ENCODE results near the gene PCSK6.
A peak's percentile ranks its signal among the peaks of the same experiment; 100 is the strongest.

Gene PCSK6

DNA sequence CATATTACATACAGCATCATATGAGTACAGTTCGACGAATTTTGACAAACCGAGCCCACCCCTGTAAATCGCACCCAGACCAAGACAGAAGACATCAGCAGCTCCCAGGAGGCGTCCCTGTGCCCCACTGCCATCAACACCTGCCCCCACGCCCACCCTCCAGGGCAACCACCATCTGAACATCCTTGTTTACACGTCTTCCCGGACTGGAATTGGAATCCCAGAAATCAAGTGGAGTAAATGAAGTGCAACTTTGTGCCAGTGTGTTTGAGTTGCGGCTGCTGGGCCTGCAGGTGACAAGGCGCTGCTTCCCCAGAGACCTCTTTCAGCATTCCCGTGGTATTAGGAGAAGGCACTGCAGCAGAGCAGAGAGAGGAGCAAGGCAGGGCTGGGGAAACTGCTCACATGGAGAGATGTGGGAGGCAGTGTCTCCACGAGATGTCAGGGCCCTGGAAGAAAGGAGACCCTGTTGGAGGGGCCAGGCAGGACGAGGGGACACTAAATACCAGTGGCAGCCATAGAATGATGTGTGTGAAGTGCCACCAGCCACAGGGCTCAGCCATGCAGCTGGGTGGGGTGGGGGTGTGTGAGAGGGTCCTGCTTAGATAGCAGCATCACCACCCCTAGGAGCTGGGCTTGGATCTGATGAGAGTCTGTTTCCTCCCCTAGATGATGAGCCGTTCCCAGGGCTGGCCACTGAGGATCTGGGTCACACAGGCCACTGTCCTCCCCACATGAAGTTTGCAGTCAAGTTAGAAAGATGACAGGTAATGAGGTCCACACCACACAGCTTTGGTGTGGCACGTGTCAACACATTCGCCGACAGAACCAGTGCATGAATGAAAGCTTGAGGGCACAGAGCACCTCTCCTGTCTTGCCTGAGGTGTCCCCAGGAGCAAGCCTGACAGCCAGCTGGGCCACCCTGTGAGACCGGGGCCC, 33.4 kb upstream of the PCSK6 start:
- no peak for DNase-seq

DNA sequence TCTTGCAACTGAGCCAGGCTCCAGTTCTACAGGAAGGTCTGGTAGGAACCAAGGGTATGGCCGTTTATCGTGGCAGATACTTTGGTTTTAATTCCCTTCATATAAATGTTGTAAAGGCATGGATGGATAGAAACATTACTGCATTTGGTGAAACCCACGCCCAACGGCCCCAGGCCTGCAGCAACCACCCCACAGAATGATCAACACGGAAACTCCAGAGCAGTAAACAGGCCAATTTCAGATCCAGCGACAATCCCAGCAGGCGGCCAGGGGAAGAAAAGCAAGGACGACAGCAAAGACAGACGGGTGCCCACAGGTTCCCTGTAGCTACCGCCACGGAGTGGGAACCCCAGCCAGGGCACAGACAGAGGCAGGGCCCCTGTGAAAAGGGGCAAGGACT, 32.6 kb upstream of the PCSK6 start:
- no peak for DNase-seq

DNA sequence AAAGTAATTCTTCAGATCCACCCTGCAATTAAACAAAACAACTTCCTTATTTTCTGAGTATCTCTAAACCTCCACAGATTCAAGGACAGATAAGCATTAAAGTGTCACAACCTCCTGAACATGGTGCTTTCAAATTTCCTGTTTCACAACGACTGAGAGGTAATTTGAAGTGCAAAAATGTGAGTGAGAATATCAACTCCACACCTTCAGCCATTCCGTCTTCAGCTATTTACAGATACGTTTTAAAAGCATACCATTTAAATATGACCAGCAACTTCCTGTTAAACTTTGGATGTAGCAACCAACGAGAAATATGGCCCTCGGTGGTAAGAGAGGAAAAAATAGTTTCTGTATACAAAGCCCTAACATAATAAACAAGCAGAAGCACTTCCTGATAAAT, 32.1 kb upstream of the PCSK6 start:
- DNase-seq: no peak

DNA sequence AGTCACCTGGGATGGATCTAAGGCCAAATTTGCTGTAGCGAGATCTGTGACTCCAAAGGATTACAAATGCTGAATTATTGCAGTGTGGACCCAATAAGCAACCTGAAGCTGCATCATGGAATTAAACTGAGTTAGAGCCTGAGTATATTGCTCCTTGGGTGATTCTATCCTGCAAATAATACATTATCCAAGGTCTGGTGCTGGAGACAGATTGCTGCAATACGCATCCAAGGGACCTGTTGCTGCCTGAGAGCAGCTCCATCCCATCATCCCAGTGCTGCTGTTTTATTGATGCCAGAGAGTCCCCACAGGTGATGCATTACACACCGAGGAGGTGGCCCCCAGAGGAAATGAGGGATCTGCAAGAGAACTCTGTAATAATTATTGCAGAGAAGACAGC, 31.6 kb upstream of the PCSK6 start:
- no peak for DNase-seq

DNA sequence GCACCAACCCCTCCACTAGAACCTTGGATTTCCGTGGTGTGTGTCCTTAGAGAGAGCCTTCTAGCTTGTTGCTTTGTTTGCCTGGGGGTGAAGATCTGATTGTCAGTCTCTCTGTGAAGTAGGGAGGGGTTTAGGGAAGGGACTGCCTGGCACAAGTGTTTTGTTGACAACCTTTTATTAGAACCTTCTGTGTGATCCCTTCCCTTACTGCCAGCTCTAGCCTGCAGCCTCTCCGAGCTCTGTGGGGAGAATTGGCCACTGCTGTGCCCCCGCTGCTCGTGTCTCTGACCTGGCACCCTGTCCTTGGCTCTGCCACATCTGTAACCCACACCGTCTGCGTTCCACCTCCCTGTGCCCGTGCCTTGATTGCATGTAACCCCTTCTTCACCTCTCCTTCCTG, 30.9 kb upstream of the PCSK6 start:
- no peak for DNase-seq

DNA sequence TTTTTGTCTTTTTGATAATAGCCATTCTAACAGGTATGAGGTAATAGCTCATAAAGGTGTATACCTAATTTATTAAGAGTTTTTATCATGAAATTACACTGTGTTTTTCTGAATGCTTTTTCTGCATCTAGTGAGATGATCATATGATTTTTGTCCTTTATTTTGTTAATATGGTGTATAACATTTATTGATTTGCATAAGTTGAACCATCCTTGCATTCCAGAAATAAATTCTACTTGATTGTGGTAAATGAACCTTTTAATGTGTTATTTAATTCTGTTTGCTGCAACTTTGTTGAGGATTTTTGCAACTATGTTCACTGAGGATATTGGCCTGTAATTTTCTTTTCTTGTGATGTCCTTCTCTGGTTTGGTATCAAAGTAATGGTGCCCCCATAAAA, 28.0 kb upstream of the PCSK6 start:
- DNase-seq: no peak

DNA sequence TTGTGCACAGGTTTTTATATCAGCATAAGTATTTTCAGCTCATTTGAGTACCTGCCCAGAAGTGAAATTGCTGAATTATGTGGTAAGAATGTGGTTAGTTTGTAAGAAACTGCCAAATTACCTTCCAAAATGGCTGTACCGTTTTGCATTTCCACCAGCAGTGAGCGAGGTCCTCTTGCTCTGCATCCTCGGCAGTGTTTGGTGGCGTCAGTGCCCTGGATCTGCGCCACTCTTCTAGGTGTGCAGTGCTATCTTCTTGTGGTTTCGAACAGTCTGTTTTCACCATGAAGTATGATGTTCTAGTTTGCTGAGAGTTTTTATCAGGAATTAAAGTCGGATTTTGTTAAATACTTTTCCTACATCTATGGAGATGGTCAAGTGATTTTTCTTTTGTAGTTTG, 24.8 kb upstream of the PCSK6 start:
- DNase-seq: no peak

DNA sequence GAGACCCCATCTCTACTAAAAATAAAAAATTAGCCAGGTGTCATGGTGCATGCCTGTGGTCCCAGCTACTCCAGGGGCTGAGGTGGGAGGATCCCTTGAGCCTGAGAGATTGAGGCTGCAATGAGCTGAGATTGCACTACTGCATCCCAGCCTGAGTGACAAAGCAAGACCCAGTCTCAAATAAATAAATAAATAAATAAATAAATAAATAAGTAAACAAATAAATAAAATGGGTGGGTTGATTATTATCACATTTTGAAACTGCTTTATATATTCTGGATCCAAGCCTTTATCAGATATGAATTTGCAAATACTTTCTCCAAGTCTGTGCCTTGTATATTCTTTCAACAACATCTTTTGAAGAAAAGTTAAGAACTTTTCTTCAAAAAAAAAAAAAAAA, 22.2 kb upstream of the PCSK6 start:
- DNase-seq: no peak

DNA sequence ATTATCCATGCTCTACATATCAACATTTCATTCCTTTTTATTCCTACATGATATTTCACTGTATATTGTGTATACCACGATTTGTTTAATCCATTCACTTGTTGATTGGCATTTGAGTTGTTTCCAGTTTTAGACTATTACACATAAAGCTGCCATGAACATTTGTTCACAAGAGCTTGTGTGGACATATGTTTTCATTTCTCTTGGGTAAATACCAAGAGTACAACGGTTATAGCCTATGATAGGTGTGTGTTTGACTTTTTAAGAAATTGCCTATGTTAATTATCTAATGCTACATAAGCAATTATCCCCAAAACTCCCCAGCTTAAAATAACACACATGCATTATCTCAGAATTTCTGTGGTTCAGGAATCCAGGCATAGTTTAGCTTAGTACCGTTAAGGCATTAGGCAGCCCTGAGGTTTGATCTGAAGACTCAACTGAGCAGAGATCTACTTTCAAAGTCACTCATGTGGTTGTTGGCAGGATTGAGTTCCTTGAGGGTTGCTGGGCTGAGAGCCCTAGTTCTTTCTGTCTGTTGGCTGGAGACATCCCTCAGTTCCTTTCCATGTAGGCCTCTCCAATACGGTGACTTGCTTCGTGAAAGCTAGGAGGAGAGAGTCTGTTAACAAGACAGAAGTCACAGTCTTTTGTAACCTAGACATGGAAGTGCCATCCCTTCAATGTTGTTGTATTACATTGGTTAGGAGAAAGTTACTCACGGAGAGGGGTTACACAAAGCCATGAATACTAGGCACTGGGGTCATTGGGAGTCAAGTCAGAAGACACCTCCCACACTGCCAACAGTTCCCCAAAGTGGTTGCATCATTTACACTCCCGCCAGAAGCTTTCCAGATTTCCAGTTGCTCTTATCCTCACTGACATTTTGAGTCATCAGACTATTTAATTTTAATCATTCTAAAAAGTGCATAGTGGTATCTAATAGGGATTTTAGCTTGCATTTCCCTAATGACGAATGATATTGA, 21.0 kb upstream of the PCSK6 start:
- no peak for DNase-seq

DNA sequence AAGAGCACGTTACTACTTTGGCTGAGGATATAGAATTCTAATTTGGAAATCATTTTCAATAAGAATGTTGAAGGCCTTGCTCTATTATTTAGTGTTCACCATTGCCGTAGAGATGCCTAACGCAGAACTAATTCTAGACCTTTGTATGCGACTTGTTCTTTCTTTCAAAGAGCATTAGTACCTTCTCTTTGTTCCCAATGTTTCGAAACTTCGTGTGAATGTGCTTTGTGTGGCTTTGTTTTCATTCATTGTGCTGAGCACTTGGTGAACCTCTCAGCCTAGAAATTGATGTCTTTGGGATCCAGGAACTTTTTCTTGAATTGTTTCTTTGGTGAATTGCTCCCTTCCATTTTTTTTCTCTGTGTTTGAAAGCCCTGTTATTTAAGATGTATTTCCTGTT, 19.8 kb upstream of the PCSK6 start:
- DNase-seq: no peak

DNA sequence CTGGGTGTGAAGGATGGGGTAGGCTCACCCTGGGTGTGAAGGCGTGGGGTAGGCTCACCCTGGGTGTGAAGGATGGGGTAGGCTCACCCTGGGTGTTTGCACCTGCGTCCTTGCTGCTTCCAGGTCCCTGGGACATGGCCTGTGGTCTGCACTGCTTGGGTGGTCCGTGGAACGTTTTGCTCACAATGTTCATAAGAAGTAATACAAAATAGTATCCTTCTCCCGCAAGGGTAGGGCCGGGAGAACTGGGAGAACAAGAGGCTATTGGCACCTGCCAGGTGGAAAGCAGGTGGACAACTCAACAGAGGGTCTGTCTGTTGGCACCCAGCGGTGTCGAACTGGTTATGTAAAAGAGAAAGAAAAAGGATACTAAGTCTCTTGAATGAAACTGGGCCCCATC, 17.0 kb upstream of the PCSK6 start:
- no peak for DNase-seq

DNA sequence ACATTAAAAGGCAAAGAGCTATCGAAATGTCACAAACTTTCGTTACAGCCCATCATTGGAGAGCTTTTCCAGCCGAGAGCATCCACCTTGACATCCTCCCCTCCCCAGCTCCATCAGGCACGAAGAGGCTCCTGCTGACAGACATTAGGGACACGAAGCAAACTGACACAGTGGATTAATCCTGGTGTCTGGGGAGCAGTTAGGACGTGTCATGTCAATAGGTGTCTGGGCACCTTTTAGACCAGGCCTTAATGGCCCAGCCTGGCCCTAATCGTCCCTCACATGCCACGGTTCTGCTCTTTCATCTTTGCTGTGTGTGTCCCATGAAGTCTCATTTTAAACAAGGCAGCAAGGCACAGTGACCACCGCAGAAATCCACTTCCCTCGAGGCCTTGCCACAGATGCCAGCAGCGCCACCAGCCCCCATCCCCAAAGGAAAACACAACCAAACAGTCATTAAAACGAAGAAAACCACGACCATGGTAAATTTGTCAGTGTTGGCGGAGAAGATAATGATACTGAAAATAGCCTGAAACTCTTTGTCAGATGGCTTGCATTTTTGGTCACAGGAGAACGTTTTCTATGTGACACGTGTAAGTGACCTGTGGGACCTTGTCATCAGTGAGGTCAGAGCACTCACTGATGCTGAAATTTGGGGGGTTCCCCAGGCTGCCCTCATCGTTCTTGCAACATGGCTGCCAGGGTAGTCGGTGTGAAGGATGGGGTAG, 16.3 kb upstream of the PCSK6 start:
- no peak for DNase-seq

DNA sequence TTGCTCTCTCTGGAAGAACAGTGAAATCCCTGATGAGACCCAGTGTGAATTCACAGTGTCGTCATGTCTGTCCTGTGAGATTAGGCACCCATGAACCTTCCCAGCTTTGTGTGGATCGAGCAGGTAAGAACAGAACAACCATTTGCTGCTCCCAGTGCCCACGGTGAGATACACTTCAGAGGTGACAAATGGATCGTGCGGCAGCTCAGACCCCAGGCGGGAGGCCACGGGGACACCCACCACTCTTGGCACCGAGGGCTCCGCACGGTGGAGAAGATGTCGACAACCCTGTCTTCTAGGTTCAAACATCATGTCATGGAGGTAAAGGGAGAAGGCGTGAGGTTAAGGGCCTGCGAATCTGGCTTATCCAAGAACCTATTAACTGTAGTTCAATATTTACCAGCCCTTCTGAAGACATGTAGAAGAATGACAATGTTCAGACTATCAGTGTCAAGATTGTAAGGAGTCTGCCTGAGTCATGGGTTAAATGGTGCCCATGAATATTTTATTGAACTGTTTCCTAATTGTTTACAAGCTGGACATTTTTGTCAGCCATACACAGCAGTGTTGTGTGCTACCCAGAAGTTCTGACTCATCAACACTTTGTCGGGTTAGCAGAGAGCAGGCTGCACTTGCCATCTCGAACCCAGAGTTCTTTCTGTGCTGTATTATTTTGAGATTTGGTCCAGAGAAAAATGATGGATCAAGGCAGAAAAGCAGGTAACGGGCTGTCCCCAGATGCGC, 15.5 kb upstream of the PCSK6 start:
- no peak for DNase-seq

DNA sequence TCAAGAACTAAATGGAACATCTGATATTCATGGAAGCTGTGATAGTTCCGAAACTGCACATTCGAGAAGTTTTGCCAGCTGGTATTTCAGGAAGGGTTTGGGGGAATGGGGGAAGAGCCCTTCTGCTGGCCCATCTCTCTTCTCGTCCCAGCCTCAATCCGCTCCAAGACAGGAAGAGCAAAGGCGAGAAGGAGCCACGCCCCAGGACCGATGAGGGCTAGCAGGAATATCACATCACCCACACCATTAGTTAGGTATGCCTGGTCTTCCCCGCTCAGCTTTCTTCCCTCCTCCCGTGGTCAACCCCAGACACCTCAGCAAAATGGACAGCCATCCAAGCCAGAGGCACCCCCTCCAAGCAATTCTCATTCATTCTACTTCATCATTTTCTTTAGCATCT, 14.9 kb upstream of the PCSK6 start:
- DNase-seq: no peak

DNA sequence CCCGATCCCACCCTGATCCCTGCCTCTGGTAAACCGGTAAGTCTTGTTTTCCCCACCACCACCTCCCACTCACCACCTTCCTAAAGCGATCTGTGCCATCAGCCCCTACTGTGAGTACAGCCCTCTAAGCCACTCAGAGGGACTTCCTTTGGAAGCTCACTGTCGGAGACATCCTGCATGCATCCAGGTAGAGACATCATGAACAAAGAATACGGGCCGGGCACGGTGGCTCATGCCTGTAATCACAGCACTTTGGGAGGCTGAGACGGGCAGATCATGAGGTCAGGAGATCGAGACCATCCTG, 13.7 kb upstream of the PCSK6 start:
- no peak for DNase-seq

DNA sequence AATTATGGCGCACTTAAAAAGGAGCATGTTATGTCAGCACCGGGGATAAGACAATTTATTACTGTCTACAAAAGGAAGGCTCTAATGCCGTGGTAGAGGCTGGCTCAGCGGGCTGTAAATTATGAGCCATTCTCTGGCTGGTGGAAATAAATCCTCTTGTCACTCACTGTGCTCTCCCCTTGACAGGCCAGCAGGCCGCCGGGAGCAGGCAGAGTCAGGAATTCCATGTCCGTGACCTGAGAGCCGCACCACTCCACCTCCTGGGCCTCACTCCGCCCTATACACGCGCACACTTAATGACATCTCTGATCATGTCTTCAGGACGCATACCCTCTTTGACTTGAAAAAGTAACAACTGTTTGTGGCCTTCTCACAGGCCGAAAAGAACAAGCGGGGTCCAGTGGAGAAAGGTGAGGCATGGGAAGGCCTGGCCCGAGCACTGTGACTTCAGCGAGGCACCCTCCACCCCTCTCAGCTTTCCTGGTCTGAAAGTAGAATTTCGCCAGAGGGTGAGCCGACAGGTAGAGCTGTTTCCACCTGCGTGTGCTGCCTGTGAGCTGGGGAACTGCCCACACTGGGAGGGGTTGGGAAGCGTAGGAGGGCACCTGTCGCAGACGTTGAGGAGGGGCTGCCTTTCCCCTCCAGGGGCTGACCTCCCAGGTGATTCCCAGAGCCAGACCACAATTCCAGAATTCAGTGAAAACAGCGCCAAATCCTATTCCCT, 13.2 kb upstream of the PCSK6 start:
- peak; percentile 50 for DNase-seq

DNA sequence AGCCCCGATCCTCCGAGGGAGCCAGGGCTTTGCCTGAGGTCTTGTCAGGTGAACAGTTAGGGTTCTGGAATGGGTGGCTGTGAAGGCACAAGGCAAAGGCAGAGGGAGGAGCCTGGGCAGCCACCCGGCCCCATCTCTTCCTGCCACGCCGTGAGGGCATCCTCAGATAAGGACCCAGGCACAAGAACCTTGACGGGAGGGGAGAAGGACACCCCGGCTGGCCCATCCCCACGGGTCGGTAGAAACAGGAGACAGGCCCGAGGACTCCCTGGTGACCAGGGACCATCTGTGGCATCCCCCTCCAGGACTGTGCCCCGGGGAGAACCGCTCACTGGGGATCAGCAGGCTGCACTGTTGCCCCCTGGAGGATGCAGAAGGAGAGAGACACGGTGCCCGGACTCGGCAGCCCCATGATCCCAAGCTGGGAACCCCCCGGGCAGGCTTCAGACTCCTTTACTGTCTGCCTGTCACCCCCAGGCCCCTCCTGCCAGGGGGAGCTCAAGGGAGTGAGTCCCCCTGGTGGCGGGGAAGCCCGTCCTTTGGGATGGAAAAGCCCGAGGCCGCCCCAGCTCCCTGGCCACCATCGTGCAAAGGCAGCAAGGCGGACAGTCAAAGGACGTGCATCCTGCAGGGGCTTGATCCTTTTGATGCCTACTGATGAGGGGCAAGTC, 12.3 kb upstream of the PCSK6 start:
- DNase-seq: peak; percentile 78

DNA sequence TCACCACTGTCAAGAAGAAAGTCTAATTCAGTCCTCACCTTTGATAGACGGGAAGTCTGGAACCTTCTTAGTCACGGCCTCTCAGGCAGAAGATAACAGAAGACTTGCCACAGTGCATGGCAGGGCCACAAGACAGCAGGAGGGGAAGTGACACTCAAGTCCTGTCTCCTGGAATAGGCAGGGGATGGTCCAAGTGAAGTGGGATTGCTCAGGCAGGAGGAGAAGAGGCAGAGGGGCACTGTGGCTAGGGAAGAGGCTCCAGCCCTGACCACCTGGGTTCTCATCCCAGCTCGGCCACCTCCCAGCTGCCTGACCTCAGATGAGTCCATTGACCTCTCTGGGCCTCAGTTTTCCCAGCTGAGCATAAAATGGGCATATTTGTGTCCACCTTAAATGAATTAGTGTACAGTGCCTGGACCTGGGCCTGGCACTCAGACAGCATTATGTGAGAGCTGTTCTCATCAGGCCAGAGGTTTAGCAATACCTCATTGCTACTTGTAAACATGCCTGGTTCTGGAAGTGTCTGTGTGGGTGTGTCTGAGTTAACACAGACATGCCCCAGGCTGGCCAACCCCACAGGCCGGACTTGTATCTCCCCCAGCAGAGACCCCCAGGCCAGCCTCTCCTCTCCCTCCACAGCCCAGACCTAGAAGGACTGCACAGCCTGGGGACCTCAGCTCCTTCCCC, 11.5 kb upstream of the PCSK6 start:
- DNase-seq: no peak

DNA sequence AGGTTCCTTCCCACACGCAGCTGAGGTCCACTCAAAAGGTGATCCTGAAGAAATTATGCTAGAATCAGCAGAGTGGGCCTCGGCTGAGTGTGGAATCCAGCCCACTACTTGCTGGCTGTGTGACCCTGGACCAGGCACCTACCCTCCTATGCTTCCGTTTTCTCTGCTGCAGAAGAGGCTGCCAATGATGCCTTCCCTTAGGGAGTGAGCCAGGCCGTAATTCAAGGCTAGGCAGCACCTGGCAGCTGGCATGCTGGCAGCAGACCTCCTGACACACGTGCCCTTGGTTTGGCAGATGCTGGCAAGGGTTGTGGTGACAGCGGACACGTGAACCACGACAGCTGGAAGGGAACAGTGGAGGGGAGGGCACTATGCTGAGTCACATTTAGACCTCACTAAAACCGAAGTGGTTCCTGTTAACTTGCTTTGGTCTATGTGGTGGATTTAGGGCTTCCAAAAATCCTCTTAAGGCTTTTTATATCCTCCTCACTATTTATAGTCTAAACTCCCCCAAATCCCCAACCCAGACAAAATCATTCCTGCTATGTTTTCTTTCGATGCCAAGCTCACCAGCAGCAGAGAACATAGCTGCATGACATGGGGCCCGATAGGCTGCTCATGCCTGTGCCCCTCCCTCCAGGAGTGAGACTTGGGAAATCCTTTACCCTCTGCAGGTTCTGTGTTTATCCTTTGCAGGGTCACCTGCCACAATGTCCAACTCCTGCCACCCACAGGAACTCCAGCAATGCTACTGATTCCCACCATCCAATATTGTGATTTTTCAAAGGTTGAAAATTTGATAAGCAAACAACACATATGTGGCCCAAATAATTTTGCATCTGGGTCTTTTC, 10.6 kb upstream of the PCSK6 start:
- no peak for DNase-seq

Data from retina (tissue), 1 donor.